ENCODE data around the gene LPA. TPM values are rescaled to one million over a fixed set of nuclear protein-coding genes. Genes with fewer than 3 reads are reported as not detected.
"Not testable (repeated sequence)": the region's sequence is repeated elsewhere in the genome, so short reads cannot be mapped to it uniquely, and the experiment has no call there.

Gene LPA
- total RNA-seq, 1 experiment from 2014 or later = 0.61 TPM

DNA sequence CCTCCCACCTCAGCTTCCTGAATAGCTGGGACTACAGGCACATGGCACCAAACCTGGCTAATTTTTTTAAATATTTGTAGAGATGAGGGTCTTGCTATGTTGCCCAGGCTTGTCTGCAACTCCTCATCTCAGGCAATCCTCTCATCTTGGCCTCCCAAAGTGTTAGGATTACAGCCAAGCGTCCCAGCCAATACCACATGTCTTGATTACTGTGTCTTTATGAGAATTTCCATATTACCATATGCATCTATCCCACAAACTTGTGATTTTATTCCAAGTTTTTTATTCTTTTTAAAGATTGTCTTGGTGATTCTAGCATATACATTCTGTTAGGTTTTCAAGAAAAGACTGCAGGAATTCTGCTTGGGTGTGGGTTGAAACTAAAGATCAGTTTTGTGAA is 82.7 kb downstream of the LPA start (continued):
- TF ChIP-seq, protein P1, sequence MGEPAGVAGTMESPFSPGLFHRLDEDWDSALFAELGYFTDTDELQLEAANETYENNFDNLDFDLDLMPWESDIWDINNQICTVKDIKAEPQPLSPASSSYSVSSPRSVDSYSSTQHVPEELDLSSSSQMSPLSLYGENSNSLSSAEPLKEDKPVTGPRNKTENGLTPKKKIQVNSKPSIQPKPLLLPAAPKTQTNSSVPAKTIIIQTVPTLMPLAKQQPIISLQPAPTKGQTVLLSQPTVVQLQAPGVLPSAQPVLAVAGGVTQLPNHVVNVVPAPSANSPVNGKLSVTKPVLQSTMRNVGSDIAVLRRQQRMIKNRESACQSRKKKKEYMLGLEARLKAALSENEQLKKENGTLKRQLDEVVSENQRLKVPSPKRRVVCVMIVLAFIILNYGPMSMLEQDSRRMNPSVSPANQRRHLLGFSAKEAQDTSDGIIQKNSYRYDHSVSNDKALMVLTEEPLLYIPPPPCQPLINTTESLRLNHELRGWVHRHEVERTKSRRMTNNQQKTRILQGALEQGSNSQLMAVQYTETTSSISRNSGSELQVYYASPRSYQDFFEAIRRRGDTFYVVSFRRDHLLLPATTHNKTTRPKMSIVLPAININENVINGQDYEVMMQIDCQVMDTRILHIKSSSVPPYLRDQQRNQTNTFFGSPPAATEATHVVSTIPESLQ (CRISPR knock-in tag; IDR thresholded peaks at IDR 0.05) = no peak
- no peak for TF ChIP-seq NR3C1 (CRISPR knock-in tag; conservative IDR thresholded peaks at IDR 0.05; ENCODE audit: low read depth)
- TF ChIP-seq, protein P2, sequence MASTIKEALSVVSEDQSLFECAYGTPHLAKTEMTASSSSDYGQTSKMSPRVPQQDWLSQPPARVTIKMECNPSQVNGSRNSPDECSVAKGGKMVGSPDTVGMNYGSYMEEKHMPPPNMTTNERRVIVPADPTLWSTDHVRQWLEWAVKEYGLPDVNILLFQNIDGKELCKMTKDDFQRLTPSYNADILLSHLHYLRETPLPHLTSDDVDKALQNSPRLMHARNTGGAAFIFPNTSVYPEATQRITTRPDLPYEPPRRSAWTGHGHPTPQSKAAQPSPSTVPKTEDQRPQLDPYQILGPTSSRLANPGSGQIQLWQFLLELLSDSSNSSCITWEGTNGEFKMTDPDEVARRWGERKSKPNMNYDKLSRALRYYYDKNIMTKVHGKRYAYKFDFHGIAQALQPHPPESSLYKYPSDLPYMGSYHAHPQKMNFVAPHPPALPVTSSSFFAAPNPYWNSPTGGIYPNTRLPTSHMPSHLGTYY (CRISPR knock-in tag; IDR thresholded peaks at IDR 0.05) = no peak
- TF ChIP-seq, protein P3, sequence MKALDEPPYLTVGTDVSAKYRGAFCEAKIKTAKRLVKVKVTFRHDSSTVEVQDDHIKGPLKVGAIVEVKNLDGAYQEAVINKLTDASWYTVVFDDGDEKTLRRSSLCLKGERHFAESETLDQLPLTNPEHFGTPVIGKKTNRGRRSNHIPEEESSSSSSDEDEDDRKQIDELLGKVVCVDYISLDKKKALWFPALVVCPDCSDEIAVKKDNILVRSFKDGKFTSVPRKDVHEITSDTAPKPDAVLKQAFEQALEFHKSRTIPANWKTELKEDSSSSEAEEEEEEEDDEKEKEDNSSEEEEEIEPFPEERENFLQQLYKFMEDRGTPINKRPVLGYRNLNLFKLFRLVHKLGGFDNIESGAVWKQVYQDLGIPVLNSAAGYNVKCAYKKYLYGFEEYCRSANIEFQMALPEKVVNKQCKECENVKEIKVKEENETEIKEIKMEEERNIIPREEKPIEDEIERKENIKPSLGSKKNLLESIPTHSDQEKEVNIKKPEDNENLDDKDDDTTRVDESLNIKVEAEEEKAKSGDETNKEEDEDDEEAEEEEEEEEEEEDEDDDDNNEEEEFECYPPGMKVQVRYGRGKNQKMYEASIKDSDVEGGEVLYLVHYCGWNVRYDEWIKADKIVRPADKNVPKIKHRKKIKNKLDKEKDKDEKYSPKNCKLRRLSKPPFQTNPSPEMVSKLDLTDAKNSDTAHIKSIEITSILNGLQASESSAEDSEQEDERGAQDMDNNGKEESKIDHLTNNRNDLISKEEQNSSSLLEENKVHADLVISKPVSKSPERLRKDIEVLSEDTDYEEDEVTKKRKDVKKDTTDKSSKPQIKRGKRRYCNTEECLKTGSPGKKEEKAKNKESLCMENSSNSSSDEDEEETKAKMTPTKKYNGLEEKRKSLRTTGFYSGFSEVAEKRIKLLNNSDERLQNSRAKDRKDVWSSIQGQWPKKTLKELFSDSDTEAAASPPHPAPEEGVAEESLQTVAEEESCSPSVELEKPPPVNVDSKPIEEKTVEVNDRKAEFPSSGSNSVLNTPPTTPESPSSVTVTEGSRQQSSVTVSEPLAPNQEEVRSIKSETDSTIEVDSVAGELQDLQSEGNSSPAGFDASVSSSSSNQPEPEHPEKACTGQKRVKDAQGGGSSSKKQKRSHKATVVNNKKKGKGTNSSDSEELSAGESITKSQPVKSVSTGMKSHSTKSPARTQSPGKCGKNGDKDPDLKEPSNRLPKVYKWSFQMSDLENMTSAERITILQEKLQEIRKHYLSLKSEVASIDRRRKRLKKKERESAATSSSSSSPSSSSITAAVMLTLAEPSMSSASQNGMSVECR (CRISPR knock-in tag; IDR thresholded peaks at IDR 0.05; ENCODE audit: borderline replicate concordance) = no peak
- TF ChIP-seq CREM (CRISPR knock-in tag; IDR thresholded peaks at IDR 0.05) = no peak
- no peak for TF ChIP-seq HMGA2 (CRISPR knock-in tag; IDR thresholded peaks at IDR 0.05)
- TF ChIP-seq GTF2I (CRISPR knock-in tag; conservative IDR thresholded peaks at IDR 0.05) = no peak

DNA sequence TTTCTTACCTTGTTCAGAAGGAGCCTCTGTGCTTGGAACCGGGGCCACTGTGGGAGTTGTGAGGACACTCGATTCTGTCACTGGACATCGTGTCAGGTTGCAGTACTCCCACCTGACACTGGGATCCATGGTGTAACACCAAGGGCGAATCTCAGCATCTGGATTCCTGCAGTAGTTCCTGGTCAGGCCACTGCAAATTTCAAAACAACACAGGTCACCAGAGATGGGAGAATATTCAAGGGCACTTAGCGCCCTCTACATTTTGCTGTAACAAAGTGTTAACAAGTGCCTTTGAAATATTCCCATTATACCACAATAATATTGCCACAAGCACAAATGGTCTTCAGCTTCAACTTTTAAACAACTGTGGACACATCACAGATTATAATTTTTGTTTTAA is 85.6 kb downstream of the LPA start:
- H3K4me1 Mint-ChIP-seq; POLR2A ChIA-PET; H3K27me3 Mint-ChIP-seq (ENCODE audit: low read depth); DNase-seq (ENCODE audit: low spot score); H3K4me3 Mint-ChIP-seq; CTCF ChIA-PET; H3K27ac Mint-ChIP-seq: not testable (repeated sequence)
- H3K9me3 Mint-ChIP-seq = peaks cover 59% of the 10 kb centered on the region
- peaks cover 17% of the 10 kb centered on the region for H3K36me3 Mint-ChIP-seq
- peak; percentile 92 for ATAC-seq

DNA sequence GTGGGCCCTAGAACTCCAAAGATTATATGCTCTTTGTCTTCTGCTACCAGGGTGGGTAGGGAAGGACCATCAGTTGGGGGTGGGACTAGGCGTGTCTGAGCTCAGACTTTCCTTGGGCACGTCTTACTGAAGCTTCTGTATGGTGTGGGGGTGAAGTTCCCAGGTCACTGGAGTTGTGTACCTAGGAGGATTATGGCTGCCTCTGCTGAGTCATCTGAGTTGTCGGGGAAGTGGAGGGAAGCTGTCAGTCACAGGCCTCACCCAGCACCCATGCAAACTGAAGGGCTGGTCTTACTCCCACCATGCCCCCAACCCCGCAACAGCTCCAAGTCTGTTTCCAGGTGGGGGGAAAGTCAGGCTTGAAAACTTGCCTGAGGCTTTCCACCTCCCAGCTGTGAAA is 90.1 kb downstream of the LPA start:
- POLR2A ChIA-PET = no interaction called here
- Mint-ChIP-seq H3K27ac (no peak overlapping the region), H3K9me3 (peaks cover 57% of the 10 kb centered on the region), H3K36me3 (peaks cover 14% of the 10 kb centered on the region), H3K4me1 (peaks cover 7% of the 10 kb centered on the region; the same call in 1 of the 2 replicates), H3K27me3 (ENCODE audit: low read depth) (peaks cover 15% of the 10 kb centered on the region), H3K4me3 (no peak overlapping the region)
- DNase-seq (ENCODE audit: low spot score) (no peak), ATAC-seq (no peak)
- CTCF ChIA-PET = no interaction called here
- TF ChIP-seq, protein P4, sequence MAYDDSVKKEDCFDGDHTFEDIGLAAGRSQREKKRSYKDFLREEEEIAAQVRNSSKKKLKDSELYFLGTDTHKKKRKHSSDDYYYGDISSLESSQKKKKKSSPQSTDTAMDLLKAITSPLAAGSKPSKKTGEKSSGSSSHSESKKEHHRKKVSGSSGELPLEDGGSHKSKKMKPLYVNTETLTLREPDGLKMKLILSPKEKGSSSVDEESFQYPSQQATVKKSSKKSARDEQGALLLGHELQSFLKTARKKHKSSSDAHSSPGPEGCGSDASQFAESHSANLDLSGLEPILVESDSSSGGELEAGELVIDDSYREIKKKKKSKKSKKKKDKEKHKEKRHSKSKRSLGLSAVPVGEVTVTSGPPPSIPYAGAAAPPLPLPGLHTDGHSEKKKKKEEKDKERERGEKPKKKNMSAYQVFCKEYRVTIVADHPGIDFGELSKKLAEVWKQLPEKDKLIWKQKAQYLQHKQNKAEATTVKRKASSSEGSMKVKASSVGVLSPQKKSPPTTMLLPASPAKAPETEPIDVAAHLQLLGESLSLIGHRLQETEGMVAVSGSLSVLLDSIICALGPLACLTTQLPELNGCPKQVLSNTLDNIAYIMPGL (CRISPR knock-in tag; IDR thresholded peaks at IDR 0.05) = no peak
- TF ChIP-seq, protein P2 (CRISPR knock-in tag; IDR thresholded peaks at IDR 0.05) = no peak
- TF ChIP-seq TEAD1 (CRISPR knock-in tag; IDR thresholded peaks at IDR 0.05) = no peak
- TF ChIP-seq, protein P3 (CRISPR knock-in tag; IDR thresholded peaks at IDR 0.05; ENCODE audit: borderline replicate concordance) = no peak
- TF ChIP-seq SP1 (CRISPR knock-in tag; conservative IDR thresholded peaks at IDR 0.05) = no peak
- no peak for TF ChIP-seq TCF7 (CRISPR knock-in tag; IDR thresholded peaks at IDR 0.05; ENCODE audit: low read depth)
- TF ChIP-seq, protein P5, sequence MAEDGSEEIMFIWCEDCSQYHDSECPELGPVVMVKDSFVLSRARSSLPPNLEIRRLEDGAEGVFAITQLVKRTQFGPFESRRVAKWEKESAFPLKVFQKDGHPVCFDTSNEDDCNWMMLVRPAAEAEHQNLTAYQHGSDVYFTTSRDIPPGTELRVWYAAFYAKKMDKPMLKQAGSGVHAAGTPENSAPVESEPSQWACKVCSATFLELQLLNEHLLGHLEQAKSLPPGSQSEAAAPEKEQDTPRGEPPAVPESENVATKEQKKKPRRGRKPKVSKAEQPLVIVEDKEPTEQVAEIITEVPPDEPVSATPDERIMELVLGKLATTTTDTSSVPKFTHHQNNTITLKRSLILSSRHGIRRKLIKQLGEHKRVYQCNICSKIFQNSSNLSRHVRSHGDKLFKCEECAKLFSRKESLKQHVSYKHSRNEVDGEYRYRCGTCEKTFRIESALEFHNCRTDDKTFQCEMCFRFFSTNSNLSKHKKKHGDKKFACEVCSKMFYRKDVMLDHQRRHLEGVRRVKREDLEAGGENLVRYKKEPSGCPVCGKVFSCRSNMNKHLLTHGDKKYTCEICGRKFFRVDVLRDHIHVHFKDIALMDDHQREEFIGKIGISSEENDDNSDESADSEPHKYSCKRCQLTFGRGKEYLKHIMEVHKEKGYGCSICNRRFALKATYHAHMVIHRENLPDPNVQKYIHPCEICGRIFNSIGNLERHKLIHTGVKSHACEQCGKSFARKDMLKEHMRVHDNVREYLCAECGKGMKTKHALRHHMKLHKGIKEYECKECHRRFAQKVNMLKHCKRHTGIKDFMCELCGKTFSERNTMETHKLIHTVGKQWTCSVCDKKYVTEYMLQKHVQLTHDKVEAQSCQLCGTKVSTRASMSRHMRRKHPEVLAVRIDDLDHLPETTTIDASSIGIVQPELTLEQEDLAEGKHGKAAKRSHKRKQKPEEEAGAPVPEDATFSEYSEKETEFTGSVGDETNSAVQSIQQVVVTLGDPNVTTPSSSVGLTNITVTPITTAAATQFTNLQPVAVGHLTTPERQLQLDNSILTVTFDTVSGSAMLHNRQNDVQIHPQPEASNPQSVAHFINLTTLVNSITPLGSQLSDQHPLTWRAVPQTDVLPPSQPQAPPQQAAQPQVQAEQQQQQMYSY (CRISPR knock-in tag; IDR thresholded peaks at IDR 0.05) = no peak
